ENCODE results near the gene HIPK2.
"Not testable (repeated sequence)": the region's sequence is repeated elsewhere in the genome, so short reads cannot be mapped to it uniquely, and the experiment has no call there.

The HIPK2 gene

GRCh38 chr7:139692723-139693122, 85.1 kb downstream of the HIPK2 start:
- DNase-seq = no peak

DNA sequence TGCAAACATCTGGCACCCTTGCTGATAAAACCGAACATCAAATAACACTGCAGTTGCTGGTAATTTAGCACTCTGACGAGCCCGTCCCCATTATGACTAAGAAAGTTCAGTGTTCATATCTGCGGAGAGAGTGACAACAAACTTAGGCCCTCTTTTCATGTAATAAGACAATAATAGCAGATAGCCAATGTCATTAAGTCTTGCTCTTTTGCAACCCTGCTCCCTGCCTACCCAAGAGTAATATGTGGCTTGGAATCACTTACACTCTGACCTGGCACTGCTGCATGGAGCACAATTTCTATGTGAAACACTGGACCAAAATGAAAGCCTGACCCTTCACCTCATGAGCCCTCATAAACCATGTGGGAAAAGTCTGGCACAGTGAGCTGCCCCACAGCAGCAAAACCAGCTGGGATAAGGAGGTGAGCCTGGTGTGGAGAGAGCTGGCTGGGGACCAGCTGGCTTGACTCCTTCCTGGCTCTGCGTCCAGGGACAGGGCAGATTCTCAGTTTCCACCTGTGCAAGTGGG, 86.5 kb downstream of the HIPK2 start:
- peak in 1 of 2 experiments; percentile 7 for DNase-seq

- no peak for DNase-seq
Measured at GRCh38 chr7:139687980-139688632, 89.7 kb downstream of the HIPK2 start.

DNA sequence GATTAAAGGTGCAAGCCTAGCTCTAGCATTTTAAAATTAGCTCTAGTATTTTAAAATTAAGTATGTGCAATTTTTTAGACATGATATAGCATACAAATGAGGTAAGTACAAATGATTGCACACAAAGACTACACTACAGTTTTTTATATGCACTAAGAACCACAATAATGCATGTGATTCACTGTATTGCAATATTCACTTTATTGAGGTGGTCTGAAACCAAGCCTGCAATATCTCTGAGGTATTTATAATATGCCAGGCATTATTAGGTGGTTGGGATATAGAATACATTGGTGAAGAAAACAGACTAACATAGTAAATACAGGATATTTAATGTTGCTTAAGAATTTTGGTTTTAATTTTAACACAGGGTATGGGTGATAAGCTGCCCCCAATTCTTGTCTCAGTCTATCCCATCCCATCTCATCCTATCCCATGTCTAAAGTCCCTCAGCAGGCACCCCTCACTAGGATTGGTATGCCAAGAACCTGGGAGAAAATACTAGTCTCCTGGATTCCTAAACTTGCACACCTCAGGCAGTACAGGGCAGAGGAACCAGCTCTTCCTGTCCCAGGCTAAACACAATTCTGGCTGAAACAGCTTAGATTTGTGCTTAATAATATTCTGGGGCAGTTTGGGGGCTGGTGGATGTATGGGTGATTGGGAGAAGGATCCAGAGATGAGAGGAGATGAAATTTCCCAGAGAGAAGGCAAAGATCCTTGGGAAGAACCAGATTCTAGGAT, 90.4 kb downstream of the HIPK2 start:
- DNase-seq = no peak

- DNase-seq = peak; percentile 33 to 34
Measured at GRCh38 chr7:139683137-139683921, 94.5 kb downstream of the HIPK2 start.

DNA sequence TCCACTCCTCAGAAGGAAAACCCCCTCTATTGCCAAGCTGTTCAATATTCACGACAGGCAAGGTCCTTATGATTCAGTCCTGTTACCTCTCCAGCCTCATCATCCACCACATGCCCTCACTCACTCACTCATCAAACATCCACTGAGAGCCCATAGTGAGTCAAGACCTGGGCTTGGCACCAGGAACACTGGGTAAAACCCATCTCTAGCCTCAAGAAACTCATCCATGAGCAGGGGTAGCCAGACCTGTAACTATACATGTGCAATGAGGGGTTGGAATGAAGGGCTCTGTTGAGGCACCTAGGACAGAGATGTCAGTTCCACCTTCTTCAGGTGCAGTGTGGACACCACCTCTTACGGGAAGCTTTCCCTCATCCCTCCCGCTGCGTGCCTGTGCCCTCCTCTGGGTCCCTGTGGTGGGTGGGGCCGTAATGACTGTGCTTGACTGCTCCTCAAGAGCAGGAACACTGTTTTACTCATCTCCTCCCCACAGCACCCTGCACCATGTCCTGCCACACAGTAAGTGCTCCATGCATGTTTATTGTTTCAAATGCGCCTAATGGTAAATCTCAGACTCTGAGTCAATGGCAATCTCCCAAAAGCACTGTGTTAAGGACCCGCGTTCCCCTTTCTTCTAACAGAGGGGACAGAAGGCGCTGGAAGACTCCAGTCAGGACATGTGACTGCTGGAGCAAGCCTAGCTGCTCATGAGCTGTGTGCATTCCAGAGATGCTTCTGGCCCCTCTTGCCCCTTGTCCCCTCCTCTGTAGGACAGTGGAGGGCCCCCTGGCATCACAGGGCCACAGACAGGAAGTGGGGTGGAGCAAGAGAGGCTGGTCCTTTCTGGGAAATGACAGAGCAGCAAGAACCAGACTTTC, 95.4 kb downstream of the HIPK2 start:
- peak; percentile 84 to 86 for DNase-seq

DNA sequence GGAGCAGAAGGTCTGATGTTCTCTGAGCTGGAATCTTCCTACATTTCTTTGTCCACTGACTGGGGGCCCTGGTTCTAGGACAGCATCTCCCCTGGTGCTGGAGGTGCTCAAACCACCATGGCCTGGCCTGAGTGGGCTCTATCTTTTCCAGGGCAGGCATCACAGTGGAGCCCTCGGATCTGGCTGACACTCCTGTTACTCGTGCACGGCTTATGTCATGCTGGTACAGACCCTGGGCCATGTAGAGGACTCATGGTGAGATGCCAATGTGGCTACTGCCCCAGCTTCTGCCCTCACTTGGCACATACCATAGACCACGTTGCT, 96.0 kb downstream of the HIPK2 start:
- DNase-seq = peak in 1 of 2 experiments; percentile 63

DNA sequence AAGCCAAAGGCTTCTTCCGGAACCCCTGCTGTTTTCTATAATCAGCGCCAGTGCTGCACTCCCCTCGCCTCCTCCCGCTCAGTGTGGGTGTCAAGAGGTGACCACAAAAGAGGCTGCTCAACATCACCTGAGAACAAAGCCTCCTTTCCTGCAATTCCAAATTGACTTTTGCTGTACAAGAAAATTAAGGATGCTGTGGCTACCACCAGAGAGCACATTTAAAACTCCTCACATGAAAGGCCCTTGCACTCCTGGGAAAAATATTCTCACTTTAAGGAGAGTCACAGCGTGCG, 96.4 kb downstream of the HIPK2 start:
- DNase-seq = peak; percentile 46

- DNase-seq = peak; percentile 88 to 91
Measured at GRCh38 chr7:139680676-139681462, 96.9 kb downstream of the HIPK2 start.

GRCh38 chr7:139679731-139680594, 97.8 kb downstream of the HIPK2 start:
- DNase-seq = no peak

DNA sequence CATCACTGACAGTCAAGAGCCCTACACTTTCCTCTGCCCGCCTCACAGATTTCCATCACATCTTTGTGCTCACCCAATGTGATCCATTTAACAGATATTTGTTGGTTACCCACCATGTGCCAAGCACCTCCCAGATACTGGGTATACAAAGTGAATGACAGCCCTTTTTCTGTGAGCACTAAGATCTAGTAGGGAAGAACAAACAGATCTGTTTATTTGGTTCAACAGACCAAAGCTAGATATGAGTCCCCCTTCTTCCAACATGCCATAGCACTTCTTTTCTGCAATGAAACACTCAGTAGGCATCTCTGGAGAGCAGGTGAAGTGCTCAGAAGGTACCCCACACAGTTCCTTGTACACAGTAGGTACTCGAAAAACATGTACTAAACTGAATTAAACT, 101.4 kb downstream of the HIPK2 start:
- no peak for DNase-seq

GRCh38 chr7:139675127-139676125, 102.4 kb downstream of the HIPK2 start:
- no peak for DNase-seq

DNA sequence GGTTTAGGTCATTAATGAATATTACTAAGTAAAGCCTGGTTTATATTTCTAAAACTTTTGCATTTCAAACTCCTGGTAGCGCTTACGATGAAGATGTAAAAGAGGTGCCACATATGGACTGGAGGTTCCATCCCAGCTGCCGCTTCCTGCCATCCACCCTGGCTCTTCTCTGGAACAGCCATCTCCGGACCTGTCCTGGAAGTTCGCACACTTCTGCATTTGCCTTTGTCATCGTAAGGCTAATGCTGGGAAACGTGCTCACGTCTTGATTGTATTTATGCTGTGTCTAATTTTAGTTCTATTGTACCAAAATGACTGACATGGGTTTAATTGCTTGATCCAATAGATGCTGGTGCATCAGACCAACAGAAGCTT, 103.1 kb downstream of the HIPK2 start:
- no peak for DNase-seq

- DNase-seq = no peak
Measured at GRCh38 chr7:139674341-139674740, 103.5 kb downstream of the HIPK2 start.

GRCh38 chr7:139673762-139674161, 104.0 kb downstream of the HIPK2 start:
- DNase-seq = no peak

DNA sequence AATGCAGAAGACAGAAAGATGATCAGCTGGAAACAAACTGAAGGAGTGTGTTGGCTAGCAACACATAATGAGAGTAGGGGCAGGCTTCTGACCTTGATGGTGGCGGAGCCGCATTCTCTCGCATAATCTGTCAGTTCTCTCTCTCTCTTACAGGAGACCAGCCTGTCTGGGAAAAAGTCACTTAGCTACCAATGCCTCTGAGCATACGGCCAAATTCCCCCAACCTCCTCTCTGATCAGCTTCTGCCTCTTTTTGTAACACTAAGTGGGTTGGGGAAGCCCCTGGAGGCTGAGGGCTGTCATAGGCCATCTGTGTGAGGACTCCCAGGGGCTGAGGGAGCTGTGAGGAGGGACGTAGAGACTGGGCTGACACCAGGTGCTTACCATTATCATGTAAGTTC, 104.6 kb downstream of the HIPK2 start:
- DNase-seq = peak; percentile 65 to 66

GRCh38 chr7:139671967-139672366, 105.8 kb downstream of the HIPK2 start:
- no peak for DNase-seq

DNA sequence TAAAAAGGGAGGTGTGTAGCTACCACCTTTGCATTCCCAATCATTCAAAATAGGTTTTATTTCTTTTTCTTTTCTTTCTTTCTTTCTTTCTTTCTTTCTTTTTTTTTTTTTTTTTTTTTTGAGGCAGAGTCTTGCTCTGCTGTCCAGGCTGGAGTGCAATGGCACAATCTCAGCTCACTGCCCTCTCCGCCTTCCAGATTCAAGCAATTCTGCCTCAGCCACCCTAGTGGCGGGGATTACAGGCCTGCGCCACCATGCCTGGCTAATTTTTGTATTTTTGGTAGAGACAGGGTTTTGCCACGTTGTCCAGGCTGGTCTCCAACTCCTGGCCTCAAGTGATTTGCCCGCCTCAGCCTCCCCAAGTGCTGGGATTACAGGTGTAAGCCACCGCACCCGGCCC, 107.1 kb downstream of the HIPK2 start:
- not testable (repeated sequence) for DNase-seq
